Left lobe of liver (tissue), 2 donors: ENCODE data around the gene DCUN1D5. TPM values are rescaled to one million over a fixed set of nuclear protein-coding genes. Genes with fewer than 3 reads are reported as not detected.
A peak's percentile ranks its signal among the peaks of the same experiment; 100 is the strongest.

ENCODE experiments used
- ATAC-seq: fragments of 200-7000 bp; cut with Tn5 transposase; one replicate; pipeline ENCODE4 v1.9.1; 2020; ENCODE audit warnings: mild to moderate bottlenecking, moderate library complexity
- DNase-seq: peaks from one replicate; pipeline ENCODE4 v3.0.0-alpha.2; 2020; ENCODE audit warnings: low spot score
- total RNA-seq: library from RNA; stranded (reverse); gene quantifications from one replicate; pipeline ENCODE4 v1.2.1, GENCODE V29; 2021
- donor health status: DM: no; HTN: no; CAD: no; lungs with moderate emphysema.
- donor health status: DM: no; HTN: yes; CAD: no.

Gene DCUN1D5
- total RNA-seq = 7.3 TPM

- DNase-seq (peak; percentile 98), ATAC-seq (peak; percentile 99)
These were observed at the start of gene DCUN1D5 for GRCh38 chr11:103091801-103092524. Gene DCUN1D5, minus strand, starts transcription at chr11:103092160. Its CDS starts 288 bp downstream, at chr11:103091872.

- ATAC-seq = no peak
- DNase-seq = no peak
These were observed 33.5 kb upstream of the DCUN1D5 start for GRCh38 chr11:103125462-103125861.

- no peak for ATAC-seq
- DNase-seq = no peak
These were observed 22.9 kb upstream of the DCUN1D5 start for GRCh38 chr11:103114836-103115235.

- no peak for ATAC-seq
These were observed 20.4 kb upstream of the DCUN1D5 start for GRCh38 chr11:103112364-103112763.

GRCh38 chr11:103111400-103111799 is 19.4 kb upstream of the DCUN1D5 start:
- ATAC-seq (no peak), DNase-seq (no peak)

More at GRCh38 chr11:103112364-103112763, 20.4 kb upstream of the DCUN1D5 start:
- no peak for DNase-seq

- ATAC-seq = no peak
- no peak for DNase-seq
These were observed 18.4 kb upstream of the DCUN1D5 start for GRCh38 chr11:103110391-103110790.

- DNase-seq = no peak
- no peak for ATAC-seq
These were observed 17.9 kb upstream of the DCUN1D5 start for GRCh38 chr11:103109818-103110388.

- DNase-seq = peak; percentile 84
- ATAC-seq = peak; percentile 100
These were observed 17.2 kb upstream of the DCUN1D5 start, which contains the start of gene DYNC2H1 for GRCh38 chr11:103108933-103109817. Gene DYNC2H1, plus strand, starts transcription at chr11:103109426. Its CDS starts 149 bp downstream, at chr11:103109575.

- ATAC-seq (no peak), DNase-seq (no peak)
These were observed 5.3 kb upstream of the DCUN1D5 start for GRCh38 chr11:103097279-103097678.

- ATAC-seq (peak; percentile 70), DNase-seq (peak; percentile 56)
These were observed 728 bp downstream of the DCUN1D5 start for GRCh38 chr11:103091064-103091800.

- ATAC-seq = no peak
- no peak for DNase-seq
These were observed 5.5 kb downstream of the DCUN1D5 start for GRCh38 chr11:103086461-103086860.

GRCh38 chr11:103085758-103086365 is 6.1 kb downstream of the DCUN1D5 start:
- DNase-seq (no peak), ATAC-seq (no peak)

GRCh38 chr11:103079833-103080232 is 12.1 kb downstream of the DCUN1D5 start:
- DNase-seq (no peak), ATAC-seq (no peak)

GRCh38 chr11:103078710-103079109 is 13.2 kb downstream of the DCUN1D5 start:
- DNase-seq (no peak), ATAC-seq (no peak)

GRCh38 chr11:103077554-103077953 is 14.4 kb downstream of the DCUN1D5 start:
- DNase-seq (no peak), ATAC-seq (no peak)

- DNase-seq = no peak
- no peak for ATAC-seq
These were observed 15.6 kb downstream of the DCUN1D5 start for GRCh38 chr11:103076361-103076760.

GRCh38 chr11:103071008-103071407 is 21.0 kb downstream of the DCUN1D5 start:
- no peak for DNase-seq
- ATAC-seq = no peak

GRCh38 chr11:103070142-103070541 is 21.8 kb downstream of the DCUN1D5 start:
- DNase-seq (no peak), ATAC-seq (no peak)

GRCh38 chr11:103069367-103069766 is 22.6 kb downstream of the DCUN1D5 start:
- ATAC-seq = peak; percentile 36
- DNase-seq = no peak

- ATAC-seq (peak; percentile 48), DNase-seq (no peak)
These were observed 24.8 kb downstream of the DCUN1D5 start for GRCh38 chr11:103067118-103067517.
